Testis (tissue), 3 donors: ENCODE results near the gene SMAD6. TPM values are rescaled to one million over a fixed set of nuclear protein-coding genes. Genes with fewer than 3 reads are reported as not detected.

ENCODE experiments used
- DNase-seq: peaks from one replicate; pipeline ENCODE4 v3.0.0-alpha.2; 2019
- H3K27ac ChIP-seq, 2 donors: fragments of 200-600 bp; sonication (generic); one replicate each; pipeline ENCODE4 v1.5.1; 2019
- H3K27me3 ChIP-seq: fragments of 200-600 bp; sonication (generic); one replicate; pipeline ENCODE4 v1.5.1; 2019
- H3K36me3 ChIP-seq: fragments of 200-600 bp; sonication (generic); one replicate; pipeline ENCODE4 v1.5.1; 2017; ENCODE audit warnings: low read depth; ENCODE audit errors: missing control alignments
- H3K4me1 ChIP-seq: fragments of 200-600 bp; sonication (generic); one replicate; pipeline ENCODE4 v1.5.1; 2019
- H3K4me3 ChIP-seq, 2 donors: fragments of 200-600 bp; sonication (generic); one replicate each; pipeline ENCODE4 v1.5.1; 2017 to 2019
- H3K9me3 ChIP-seq: fragments of 200-600 bp; sonication (generic); one replicate; pipeline ENCODE4 v1.5.1; 2017
- CTCF ChIP-seq, 3 experiments: fragments of 450-650 bp in 2 of 3; fragments of 200-600 bp in 1 of 3; sonication (generic) in 1 of 3; IDR thresholded peaks; one replicate each; pipeline ENCODE4 v1.5.1; 2016 to 2019; ENCODE audit warnings: antibody characterized with exemption in 3 of 3, mild to moderate bottlenecking in 2 of 3, moderate library complexity in 1 of 3
- POLR2A ChIP-seq: fragments of 450-650 bp; IDR thresholded peaks from one replicate; pipeline ENCODE4 v1.6.1; 2017; ENCODE audit warnings: antibody characterized with exemption, mild to moderate bottlenecking, moderate library complexity
- WGBS, 2 donors: methylation state at CpG; one replicate each; pipeline ENCODE4 v1.1.5; 2018; 5-methylcytosine and 5-hydroxymethylcytosine counted together
- intact Hi-C: fragments of 100-400 bp; cut with DNase I; formaldehyde crosslinking; loops from one replicate; pipeline ENCODE4 v1.15.1; 2023; ENCODE audit warnings: low total_unique reads
- polyA plus RNA-seq: library from polyadenylated mRNA; stranded (reverse); fragments of 350-450 nt; fragmentation: Illumina TruSeq; extraction: RNeasy Lipid Tissue Mini Kit (QIAGEN cat#74804); gene quantifications from one replicate; pipeline ENCODE4 v1.2.3, GENCODE V29; 2014; ENCODE audit warnings: low read depth, low replicate concordance; ENCODE audit not compliant: insufficient read depth
- total RNA-seq, 2 donors: library from RNA; depleted of rRNA; stranded (reverse); fragments of >200 nt; gene quantifications; one replicate each; pipeline ENCODE4 v1.2.3, GENCODE V29; 2016

The SMAD6 gene
- total and polyA plus RNA-seq, 3 donors from 2014 or later, result 3.2 to 19.4 (median 17.5) TPM

DNA sequence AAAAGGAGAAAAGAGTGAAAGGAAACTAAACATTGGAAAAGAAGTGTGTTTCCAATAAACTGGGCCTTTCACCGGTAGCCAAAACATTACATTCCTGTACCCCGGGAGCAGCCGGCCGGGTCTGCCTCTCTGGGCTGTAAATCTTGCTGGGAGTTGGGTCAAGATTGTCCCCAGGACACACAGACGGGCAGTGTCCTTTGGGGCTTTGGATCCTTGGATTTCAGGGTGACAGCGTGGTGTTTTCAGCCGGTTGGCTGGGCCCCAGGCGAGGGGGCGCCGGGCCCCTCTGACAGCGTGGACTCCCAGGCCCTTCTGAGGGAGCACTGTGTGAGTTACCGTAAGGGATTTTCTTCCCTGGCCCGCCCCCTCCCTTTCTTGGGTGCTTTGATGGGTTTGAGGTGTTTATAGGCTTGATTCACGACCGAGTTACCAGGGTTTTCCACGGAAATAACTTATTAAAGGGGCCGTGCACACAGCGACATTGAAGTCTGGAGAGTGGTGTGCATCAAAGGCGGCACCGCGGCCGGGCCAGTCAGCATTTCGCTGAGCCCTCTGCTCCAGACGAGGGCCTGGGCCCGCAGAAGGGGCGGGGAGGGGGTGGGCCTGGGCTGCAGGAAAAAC is 27.4 kb downstream of the SMAD6 start:
- peak overlapping the region in 1 of 2 donors; percentile 50 for H3K27ac ChIP-seq
- intact Hi-C loops, result no loop called here
- H3K36me3 ChIP-seq, result no peaks in the 10 kb centered on the region
- H3K27me3 ChIP-seq, result no peaks in the 10 kb centered on the region
- no peak overlapping the region for H3K4me3 ChIP-seq
- WGBS, 2 donors, result 45 to 50% methylated on average over 18 to 26 of the region's 26 CpGs
- TF ChIP-seq CTCF (IDR thresholded peaks at IDR 0.05) (no peak), POLR2A (no peak)
- H3K4me1 ChIP-seq, result peaks cover 6% of the 10 kb centered on the region
- no peak for DNase-seq
- H3K9me3 ChIP-seq, result no peaks in the 10 kb centered on the region

DNA sequence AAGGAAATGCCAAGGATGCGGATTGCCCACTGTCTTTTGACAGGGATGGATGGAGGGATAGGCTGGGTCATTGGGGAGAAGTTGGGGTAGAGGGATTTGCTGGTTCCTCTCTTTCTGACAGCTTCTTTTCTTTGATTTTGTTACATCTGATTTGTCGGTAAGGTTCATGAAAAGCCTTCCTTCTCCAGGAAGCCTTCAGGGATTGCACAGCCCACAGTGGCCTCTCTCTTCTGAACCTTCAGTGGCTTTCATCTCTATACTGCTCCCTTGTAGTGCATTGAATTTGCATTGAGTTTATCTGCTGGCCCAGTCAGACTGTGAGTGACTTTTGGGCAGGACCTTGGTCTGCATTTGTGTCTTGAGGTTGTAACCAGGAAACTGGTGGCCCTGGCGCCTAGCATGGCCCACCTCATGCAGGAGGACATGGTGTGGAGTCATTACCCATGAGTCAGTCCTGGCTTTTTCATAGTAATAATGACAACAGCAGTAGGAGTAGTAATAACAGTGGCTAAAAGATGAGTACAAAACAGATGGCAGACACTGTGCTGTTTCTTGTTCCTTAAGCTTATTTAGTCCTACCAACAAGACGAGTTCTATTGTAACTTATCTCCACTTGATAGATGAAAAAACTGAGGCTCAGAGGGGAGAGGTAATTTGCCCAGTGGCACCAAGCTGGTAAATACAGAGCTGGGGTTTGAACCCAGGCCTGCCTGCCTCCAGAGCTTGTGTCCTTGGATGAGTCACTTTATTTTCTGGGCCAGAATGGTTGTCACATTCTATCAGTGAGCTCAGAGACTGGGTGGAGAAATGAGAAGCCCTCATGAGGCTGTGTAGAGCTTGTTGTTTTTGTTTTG is 28.4 kb downstream of the SMAD6 start:
- intact Hi-C loops, result no loop called here
- Histone ChIP-seq H3K4me3 (no peak overlapping the region), H3K9me3 (no peaks in the 10 kb centered on the region), H3K27ac (no peak overlapping the region), H3K27me3 (no peaks in the 10 kb centered on the region), H3K36me3 (no peaks in the 10 kb centered on the region), H3K4me1 (peaks cover 11% of the 10 kb centered on the region)
- 84 to 86% methylated on average over 4 of the region's 4 CpGs for WGBS, 2 donors
- TF ChIP-seq POLR2A, result no peak
- no peak for TF ChIP-seq CTCF (IDR thresholded peaks at IDR 0.05)
- no peak for DNase-seq

DNA sequence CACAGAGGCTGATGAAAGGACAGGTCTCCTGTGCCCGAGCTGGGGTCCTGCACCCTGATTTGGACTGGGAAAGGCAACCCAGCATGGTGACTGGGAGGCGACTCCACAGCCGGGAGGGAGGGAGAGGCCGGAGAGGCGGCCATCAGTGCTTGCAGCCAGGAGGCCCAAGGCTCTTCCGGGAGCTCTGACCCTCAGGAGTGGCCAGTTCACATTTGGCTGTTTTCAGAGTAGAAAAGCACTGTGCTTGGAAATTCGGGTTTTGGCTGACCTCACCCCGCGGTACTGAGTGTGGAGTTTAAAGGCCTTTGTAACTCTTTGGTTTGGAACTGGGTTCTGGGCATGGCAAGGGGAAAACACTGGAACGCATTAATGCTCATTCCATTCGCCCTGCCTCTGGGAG is 31.9 kb downstream of the SMAD6 start:
- TF ChIP-seq CTCF (IDR thresholded peaks at IDR 0.05), result no peak
- no peak for TF ChIP-seq POLR2A
- Histone ChIP-seq H3K27me3 (no peaks in the 10 kb centered on the region), H3K9me3 (no peaks in the 10 kb centered on the region), H3K36me3 (no peaks in the 10 kb centered on the region), H3K4me3 (no peak overlapping the region), H3K27ac (no peak overlapping the region), H3K4me1 (peaks cover 16% of the 10 kb centered on the region)
- WGBS, 2 donors, result 54 to 72% methylated on average over 11 of the region's 11 CpGs
- peak; percentile 56 for DNase-seq
- intact Hi-C loops, result no loop called here

GRCh38 chr15:66734961-66735908 is 33.2 kb downstream of the SMAD6 start:
- H3K27me3 ChIP-seq, result no peaks in the 10 kb centered on the region
- no peak overlapping the region for H3K4me3 ChIP-seq
- no peak for DNase-seq
- peaks cover 16% of the 10 kb centered on the region for H3K4me1 ChIP-seq
- 63 to 74% methylated on average over 10 of the region's 10 CpGs for WGBS, 2 donors
- no peaks in the 10 kb centered on the region for H3K36me3 ChIP-seq
- TF ChIP-seq POLR2A (no peak), CTCF (IDR thresholded peaks at IDR 0.05) (no peak)
- H3K27ac ChIP-seq, result no peak overlapping the region
- H3K9me3 ChIP-seq, result no peaks in the 10 kb centered on the region
- intact Hi-C loops, result no loop called here
